Left lung (tissue), 10 donors: Measurements from ENCODE around the gene CD300LF. TPM values are rescaled to one million over a fixed set of nuclear protein-coding genes. Genes with fewer than 3 reads are reported as not detected.

Source experiments
- ATAC-seq: fragments of 200-7000 bp; cut with Tn5 transposase; one replicate; pipeline ENCODE4 v1.9.1; 2020; ENCODE audit warnings: moderate library complexity
- DNase-seq, 4 donors: peaks; one replicate each; pipeline ENCODE4 v3.0.0-alpha.2; 2013 to 2020
- H3K27ac ChIP-seq, 2 donors: fragments of 200-600 bp; sonication (generic) in 1 of 2; one replicate each; pipeline versions ENCODE4 v1.5.0 to v1.8.0; 2020 to 2021
- H3K27me3 ChIP-seq, 2 donors: fragments of 200-600 bp; sonication (generic) in 1 of 2; one replicate each; pipeline versions ENCODE4 v1.5.0 to v1.8.0; 2020 to 2021
- H3K36me3 ChIP-seq, 2 donors: fragments of 200-600 bp; sonication (generic) in 1 of 2; one replicate each; pipeline versions ENCODE4 v1.5.0 to v1.8.0; 2020 to 2021
- H3K4me1 ChIP-seq, 2 donors: fragments of 200-600 bp; one replicate each; pipeline ENCODE4 v1.8.0; 2021
- H3K4me3 ChIP-seq, 2 donors: fragments of 200-600 bp; sonication (generic) in 1 of 2; one replicate each; pipeline versions ENCODE4 v1.5.0 to v1.8.0; 2020 to 2021; ENCODE audit warnings: mild to moderate bottlenecking in 1 of 2
- H3K9me3 ChIP-seq, 2 donors: fragments of 200-600 bp; sonication (generic) in 1 of 2; one replicate each; pipeline versions ENCODE4 v1.5.0 to v1.8.0; 2020 to 2021
- CTCF ChIP-seq, 2 donors: fragments of 200-600 bp; sonication (generic) in 1 of 2; IDR thresholded peaks; one replicate each; pipeline versions ENCODE4 v1.5.0 to v1.8.0; 2021; ENCODE audit warnings: antibody characterized with exemption in 2 of 2
- intact Hi-C, 2 donors: fragments of 100-400 bp; cut with DNase I; formaldehyde crosslinking; loops; one replicate each; pipeline versions ENCODE4 v1.11.2 to v1.14.2; 2022
- polyA plus RNA-seq, 6 donors: library from polyadenylated mRNA; unstranded; fragments of 120-200 nt; gene quantifications; one replicate each; pipeline ENCODE4 v1.2.1, GENCODE V29; 2013; ENCODE audit not compliant: insufficient read length in 6 of 6
- total RNA-seq, 2 donors: library from RNA; stranded (reverse); fragmentation: NEBNext Ultra II Directional; extraction: Animal tissue kit (Norgen Biotek cat#: 25700); gene quantifications; one replicate each; pipeline ENCODE4 v1.2.1, GENCODE V29; 2021
- donor health status: DM: no; HTN: yes; CAD: no.
- donor health status: DM: no; HTN: no; CAD: no.

CD300LF gene
- total and polyA plus RNA-seq, 8 donors, result 0.33 to 26.7 (median 0.76) TPM

- DNase-seq, result peak in 1 of 4 donors; percentile 50
- intact Hi-C loops, result no loop called here
- no peaks in the 10 kb centered on the region for H3K27me3 ChIP-seq
- peaks cover 20 to 92% of the 10 kb centered on the region in 2 donors for H3K4me1 ChIP-seq
- TF ChIP-seq CTCF (IDR thresholded peaks at IDR 0.05), result no peak
- no peaks in the 10 kb centered on the region for H3K9me3 ChIP-seq
- no peaks in the 10 kb centered on the region for H3K36me3 ChIP-seq
- peak overlapping the region in 1 of 2 donors; percentile 88 for H3K27ac ChIP-seq
- ATAC-seq, result no peak
- H3K4me3 ChIP-seq, result no peak overlapping the region
Observed at GRCh38 chr17:74746376-74746775, 33.7 kb upstream of the CD300LF start.

- Histone ChIP-seq H3K27ac (peak overlapping the region in 1 of 2 donors; percentile 88), H3K9me3 (no peaks in the 10 kb centered on the region), H3K4me3 (no peak overlapping the region), H3K36me3 (no peaks in the 10 kb centered on the region), H3K4me1 (peaks cover 20 to 92% of the 10 kb centered on the region in 2 donors), H3K27me3 (peaks cover 0 to 4% of the 10 kb centered on the region in 2 donors)
- DNase-seq (no peak), ATAC-seq (no peak)
- no peak for TF ChIP-seq CTCF (IDR thresholded peaks at IDR 0.05)
- intact Hi-C loops, result loop anchor here in 1 of 2 donors (2.0 kb wide), 1 partner anchor 117 kb away; no protein-coding TSS in a partner anchor
Observed at GRCh38 chr17:74745548-74746177, 32.9 kb upstream of the CD300LF start.

GRCh38 chr17:74744714-74745547, 32.2 kb upstream of the CD300LF start:
- Histone ChIP-seq H3K4me1 (peaks cover 15 to 92% of the 10 kb centered on the region in 2 donors), H3K27me3 (peaks cover 0 to 11% of the 10 kb centered on the region in 2 donors), H3K36me3 (no peaks in the 10 kb centered on the region), H3K4me3 (no peak overlapping the region), H3K9me3 (no peaks in the 10 kb centered on the region), H3K27ac (peak overlapping the region in 1 of 2 donors; percentile 69)
- intact Hi-C loops, result loop anchor here in 1 of 2 donors (2.0 kb wide), 1 partner anchor 118 kb away; no protein-coding TSS in a partner anchor
- peak; percentile 62 for ATAC-seq
- peak; percentile 99 to 100 for TF ChIP-seq CTCF (IDR thresholded peaks at IDR 0.05)
- DNase-seq, result peak in 3 of 4 donors; percentile 79 to 97 (median 87)

GRCh38 chr17:74744349-74744713, 31.6 kb upstream of the CD300LF start:
- intact Hi-C loops, result loop anchor here in 1 of 2 donors (2.0 kb wide), 1 partner anchor 118 kb away; no protein-coding TSS in a partner anchor
- no peak for TF ChIP-seq CTCF (IDR thresholded peaks at IDR 0.05)
- Histone ChIP-seq H3K27ac (peak overlapping the region in 1 of 2 donors; percentile 69), H3K27me3 (peaks cover 0 to 17% of the 10 kb centered on the region in 2 donors), H3K36me3 (no peaks in the 10 kb centered on the region), H3K4me1 (peaks cover 13 to 92% of the 10 kb centered on the region in 2 donors), H3K9me3 (no peaks in the 10 kb centered on the region), H3K4me3 (no peak overlapping the region)
- no peak for ATAC-seq
- DNase-seq, result no peak

GRCh38 chr17:74743755-74744154, 31.0 kb upstream of the CD300LF start:
- H3K9me3 ChIP-seq, result no peaks in the 10 kb centered on the region
- no peak for TF ChIP-seq CTCF (IDR thresholded peaks at IDR 0.05)
- H3K4me3 ChIP-seq, result no peak overlapping the region
- peak overlapping the region in 1 of 2 donors; percentile 83 for H3K27ac ChIP-seq
- DNase-seq (no peak), ATAC-seq (no peak)
- no peaks in the 10 kb centered on the region for H3K36me3 ChIP-seq
- H3K27me3 ChIP-seq, result peaks cover under 1 to 23% of the 10 kb centered on the region in 2 donors
- intact Hi-C loops, result loop anchor here in 1 of 2 donors (2.0 kb wide), 1 partner anchor 119 kb away; no protein-coding TSS in a partner anchor
- H3K4me1 ChIP-seq, result peaks cover 13 to 94% of the 10 kb centered on the region in 2 donors
